Endothelial cell of umbilical vein (primary cell): Measurements from ENCODE around the gene UQCRC1.

Experiments used
- CTCF ChIP-seq, 2 donors: IDR thresholded peaks; 1 replicate in 1 of 2; 2 replicates in 1 of 2; pipeline ENCODE4 v1.5.1; 2011; ENCODE audit warnings: low read length in 2 of 2, mild to moderate bottlenecking in 2 of 2, moderate library complexity in 2 of 2, control low read depth in 1 of 2, inconsistent platforms in 1 of 2, low read depth in 1 of 2; ENCODE audit not compliant: insufficient read depth in 1 of 2; ENCODE audit errors: extremely low read depth in 1 of 2
- EZH2 ChIP-seq: IDR thresholded peaks from 2 replicates; pipeline ENCODE4 v1.6.1; 2012; ENCODE audit warnings: borderline replicate concordance, low read depth, mild to moderate bottlenecking, moderate library complexity, low read length, inconsistent platforms; ENCODE audit not compliant: severe bottlenecking
- FOS ChIP-seq: IDR thresholded peaks from 2 replicates; pipeline ENCODE4 v1.6.1; 2011; ENCODE audit warnings: mild to moderate bottlenecking, low read length, moderate library complexity, borderline replicate concordance; ENCODE audit not compliant: insufficient read depth
- JUN ChIP-seq: IDR thresholded peaks from 2 replicates; pipeline ENCODE4 v1.6.1; 2011; ENCODE audit warnings: borderline replicate concordance, low read depth; ENCODE audit not compliant: insufficient read length, insufficient read depth
- MAX ChIP-seq: IDR thresholded peaks from 2 replicates; pipeline ENCODE4 v1.6.1; 2011; ENCODE audit not compliant: insufficient read depth, insufficient read length
- POLR2A ChIP-seq: IDR thresholded peaks from 2 replicates; pipeline ENCODE4 v1.6.1; 2012; ENCODE audit warnings: low read depth, mild to moderate bottlenecking, control low read depth, low read length
- POLR2AphosphoS5 ChIP-seq: IDR thresholded peaks from 2 replicates; pipeline ENCODE4 v1.6.1; 2012; ENCODE audit warnings: low read depth, mild to moderate bottlenecking, control low read depth, low read length, moderate library complexity; ENCODE audit not compliant: insufficient read depth

- no peak for TF ChIP-seq CTCF (IDR thresholded peaks at IDR 0.05; ENCODE audit: extremely low read depth in 1 of 2, insufficient read depth in 1 of 2, low read depth in 1 of 2, low read length in 2 of 2)
- no peak for TF ChIP-seq POLR2AphosphoS5
- no peak for TF ChIP-seq MAX
- TF ChIP-seq EZH2: no peak
- no peak for TF ChIP-seq FOS
- no peak for TF ChIP-seq POLR2A
- no peak for TF ChIP-seq JUN
Measured at GRCh38 chr3:48553361-48553760, 56.1 kb downstream of the UQCRC1 start.
